Left ventricle myocardium inferior (tissue), 1 donor: ENCODE data around the gene ZCCHC4. TPM values are rescaled to one million over a fixed set of nuclear protein-coding genes. Genes with fewer than 3 reads are reported as not detected.

Source experiments
- DNase-seq: peaks from one replicate; pipeline ENCODE4 v3.0.0-alpha.2; 2020
- H3K27ac ChIP-seq: fragments of 200-600 bp; replicated peaks from 2 replicates; pipeline ENCODE4 v1.8.0; 2021
- H3K27me3 ChIP-seq: fragments of 200-600 bp; 2 replicates; pipeline ENCODE4 v1.8.0; 2021; ENCODE audit warnings: low read depth
- H3K36me3 ChIP-seq: fragments of 200-600 bp; 2 replicates; pipeline ENCODE4 v1.8.0; 2021
- H3K4me1 ChIP-seq: fragments of 200-600 bp; 2 replicates; pipeline ENCODE4 v1.8.0; 2021
- H3K4me3 ChIP-seq: fragments of 200-600 bp; 2 replicates; pipeline ENCODE4 v1.8.0; 2021; ENCODE audit warnings: mild to moderate bottlenecking, moderate library complexity
- H3K9me3 ChIP-seq: fragments of 200-600 bp; replicated peaks from 2 replicates; pipeline ENCODE4 v1.8.0; 2021
- CTCF ChIP-seq: fragments of 200-600 bp; IDR thresholded peaks from 2 replicates; pipeline ENCODE4 v1.8.0; 2021; ENCODE audit warnings: antibody characterized with exemption, mild to moderate bottlenecking, borderline replicate concordance
- intact Hi-C: fragments of 100-400 bp; cut with micrococcal nuclease; formaldehyde crosslinking; loops from one replicate; pipeline ENCODE4 v1.11.0; 2022
- total RNA-seq: library from RNA; stranded (reverse); fragmentation: NEBNext Ultra II Directional; extraction: Animal tissue kit (Norgen Biotek cat#: 25700); gene quantifications from one replicate; pipeline ENCODE4 v1.2.1, GENCODE V29; 2021
- donor health status: DM: no; HTN: yes; CAD: no; lungs with severe emphysema.

Gene ZCCHC4
- total RNA-seq, 1 donor from 2014 or later: 8.7 TPM

DNA sequence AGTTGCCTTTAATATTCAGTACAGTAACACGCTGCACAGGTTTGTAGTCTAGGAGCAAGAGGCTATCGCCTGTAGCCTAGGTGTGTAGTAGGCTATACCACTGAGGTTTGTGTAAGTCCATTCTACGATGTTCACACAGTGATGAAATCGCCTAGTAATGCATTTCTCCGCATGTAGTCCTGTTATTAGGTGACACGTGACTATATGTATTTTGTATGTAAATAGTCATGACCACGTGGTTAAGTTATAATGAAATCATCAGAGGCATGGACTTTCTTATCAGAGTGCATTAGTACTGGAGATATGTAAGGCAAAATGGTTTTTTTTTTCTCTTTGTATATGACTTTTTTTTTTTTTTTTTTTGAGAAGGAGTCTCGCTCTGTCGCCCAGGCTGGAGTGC, 9.9 kb upstream of the ZCCHC4 start:
- no peak for TF ChIP-seq CTCF
- Histone ChIP-seq H3K27ac (no peak overlapping the region), H3K4me3 (no peak overlapping the region), H3K4me1 (no peaks in the 10 kb centered on the region), H3K36me3 (no peaks in the 10 kb centered on the region), H3K27me3 (peaks cover 24% of the 10 kb centered on the region), H3K9me3 (no peaks in the 10 kb centered on the region)
- DNase-seq: no peak
- intact Hi-C loops: no loop called here

DNA sequence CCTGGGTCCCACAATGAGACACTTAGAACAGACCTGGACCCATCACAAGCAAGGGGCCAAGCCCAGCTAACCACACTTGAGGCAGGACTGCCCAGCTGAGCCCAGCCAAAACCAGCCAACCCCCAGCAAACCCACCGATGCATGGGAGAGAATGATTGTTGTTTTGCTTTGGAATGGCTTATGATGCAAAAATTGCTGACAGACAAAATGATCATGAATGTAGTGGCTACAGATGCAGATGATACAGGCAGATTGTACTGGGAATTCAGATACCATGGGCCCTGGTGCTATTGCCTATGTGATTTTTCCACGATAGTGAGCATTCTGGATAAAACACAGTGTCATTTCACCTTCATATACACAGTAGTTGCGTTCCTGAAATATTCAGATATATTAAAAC, 9.0 kb upstream of the ZCCHC4 start:
- H3K27me3 ChIP-seq: peaks cover 21% of the 10 kb centered on the region
- DNase-seq: no peak
- H3K4me3 ChIP-seq: no peak overlapping the region
- intact Hi-C loops: no loop called here
- H3K9me3 ChIP-seq: no peaks in the 10 kb centered on the region
- no peak overlapping the region for H3K27ac ChIP-seq
- no peak for TF ChIP-seq CTCF
- H3K4me1 ChIP-seq: no peaks in the 10 kb centered on the region
- no peaks in the 10 kb centered on the region for H3K36me3 ChIP-seq

DNA sequence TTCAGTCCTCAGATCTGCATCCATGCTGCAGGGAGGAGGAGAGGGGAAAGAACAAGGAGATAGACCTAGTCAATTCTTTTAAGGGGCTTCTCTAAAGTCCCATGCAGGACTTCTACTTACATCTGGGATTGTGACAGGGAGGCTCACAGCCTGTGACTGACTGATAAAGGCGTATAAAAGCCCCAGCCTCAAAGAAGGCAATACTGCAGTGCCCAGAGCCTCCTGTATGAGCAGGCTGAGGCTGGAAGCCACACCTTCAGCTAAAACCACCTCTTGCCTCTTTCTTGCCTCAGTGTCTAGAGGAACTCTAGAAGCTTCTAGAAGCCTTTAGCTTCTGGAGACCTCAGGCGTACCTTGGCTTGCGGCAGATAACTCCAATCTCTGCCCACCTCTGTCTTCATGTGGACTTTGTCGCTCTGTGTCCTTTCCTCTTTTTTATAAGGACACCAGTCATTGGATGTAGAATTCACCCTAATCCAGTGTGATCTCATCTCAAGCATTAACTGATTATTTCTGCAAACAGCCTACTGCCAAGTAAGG, 6.0 kb upstream of the ZCCHC4 start:
- no peak for TF ChIP-seq CTCF
- DNase-seq: no peak
- intact Hi-C loops: no loop called here
- Histone ChIP-seq H3K27me3 (peaks cover 2% of the 10 kb centered on the region), H3K4me1 (no peaks in the 10 kb centered on the region), H3K4me3 (no peak overlapping the region), H3K27ac (no peak overlapping the region), H3K36me3 (no peaks in the 10 kb centered on the region), H3K9me3 (no peaks in the 10 kb centered on the region)

GRCh38 chr4:25307596-25307995, 5.0 kb upstream of the ZCCHC4 start:
- intact Hi-C loops: no loop called here
- H3K36me3 ChIP-seq: no peaks in the 10 kb centered on the region

GRCh38 chr4:25308306-25308705, 4.3 kb upstream of the ZCCHC4 start:
- Histone ChIP-seq H3K27ac (no peak overlapping the region), H3K27me3 (no peaks in the 10 kb centered on the region), H3K4me3 (no peak overlapping the region), H3K4me1 (peaks cover 7% of the 10 kb centered on the region), H3K9me3 (no peaks in the 10 kb centered on the region), H3K36me3 (no peaks in the 10 kb centered on the region)
- intact Hi-C loops: no loop called here
- no peak for TF ChIP-seq CTCF
- no peak for DNase-seq

More at GRCh38 chr4:25307596-25307995, 5.0 kb upstream of the ZCCHC4 start:
- Histone ChIP-seq H3K27ac (no peak overlapping the region), H3K27me3 (no peaks in the 10 kb centered on the region), H3K4me1 (no peaks in the 10 kb centered on the region), H3K4me3 (no peak overlapping the region), H3K9me3 (no peaks in the 10 kb centered on the region)
- no peak for TF ChIP-seq CTCF
- no peak for DNase-seq
